ENCODE results near the gene ZNF790. TPM values are rescaled to one million over a fixed set of nuclear protein-coding genes. Genes with fewer than 3 reads are reported as not detected.

Gene ZNF790
- 5.3 and 8.5 TPM in 2 replicates for total RNA-seq (2016; rRNA removed; fragmentation: Illumina TruSeq; extraction: Trizol)
- 0.53 and 1.6 TPM in 2 replicates for total RNA-seq (2016; cell fraction: cytosol; rRNA removed; fragmentation: Illumina TruSeq; extraction: Trizol; ENCODE audit: low read depth)
- 5.9 and 7.8 TPM in 2 replicates for total RNA-seq (2016; cell fraction: insoluble cytoplasmic fraction; rRNA removed; fragmentation: Illumina TruSeq; extraction: Trizol)
- total RNA-seq (2016; cell fraction: membrane; rRNA removed; fragmentation: Illumina TruSeq; extraction: Trizol), result 2.3 and 2.4 TPM in 2 replicates
- total RNA-seq (2016; cell fraction: nucleus; rRNA removed; fragmentation: Illumina TruSeq; extraction: Trizol), result 4.9 and 8.2 TPM in 2 replicates
- polyA plus RNA-seq (2011; rRNA removed), result 1.3 and 1.4 TPM in 2 replicates
- polyA plus RNA-seq (2011; cell fraction: cytosol; rRNA removed), result 1.1 and 1.6 TPM in 2 replicates
- polyA plus RNA-seq (2011; cell fraction: nucleus; rRNA removed), result 1.00 and 1.8 TPM in 2 replicates
- 2.2 and 3.4 TPM in 2 replicates for polyA plus RNA-seq (2012)
- polyA plus RNA-seq (2016; cell fraction: cytosol; fragmentation: Illumina TruSeq; extraction: Trizol; ENCODE audit: low read depth), result 0.18 and 0.33 TPM in 2 replicates
- 3.4 TPM in 2 replicates for polyA plus RNA-seq (2016; cell fraction: insoluble cytoplasmic fraction; fragmentation: Illumina TruSeq; extraction: Trizol; ENCODE audit: low read depth)
- polyA plus RNA-seq (2016; cell fraction: membrane; fragmentation: Illumina TruSeq; extraction: Trizol; ENCODE audit: low read depth), result 0.36 and 0.84 TPM in 2 replicates
- 3.5 and 4.3 TPM in 2 replicates for polyA plus RNA-seq (2016; cell fraction: nucleus; fragmentation: Illumina TruSeq; extraction: Trizol; ENCODE audit: insufficient read depth, low read depth)
- polyA minus RNA-seq (2011; rRNA and poly(A)+ RNA removed; ENCODE audit: low replicate concordance), result 1.0 TPM in 1 of 2 replicates, not detected in the other
- polyA minus RNA-seq (2011; cell fraction: cytosol; rRNA and poly(A)+ RNA removed), result 1.5 and 2.0 TPM in 2 replicates
- 10.2 and 13.6 TPM in 2 replicates for polyA minus RNA-seq (2011; cell fraction: nucleus; rRNA and poly(A)+ RNA removed)
- percentile 67 among the genes with signal in this experiment for Bru-seq, nascent RNA
- BruChase-seq, experiment 1, labeled RNA remaining after a 6-hour chase, result percentile 53 among the genes with signal in this experiment
- BruChase-seq, experiment 2, labeled RNA remaining after a 2-hour chase, result percentile 58 among the genes with signal in this experiment
- long read RNA-seq, experiment 1, partial matches to known transcripts, result 0 of 1 reads
- long read RNA-seq, experiment 1, other reads (novel, unspliced or antisense), result 0 of 1 reads
- long read RNA-seq, experiment 2, partial matches to known transcripts, result 0 of 1 reads
- long read RNA-seq, experiment 2, other reads (novel, unspliced or antisense), result 0 of 1 reads

DNA sequence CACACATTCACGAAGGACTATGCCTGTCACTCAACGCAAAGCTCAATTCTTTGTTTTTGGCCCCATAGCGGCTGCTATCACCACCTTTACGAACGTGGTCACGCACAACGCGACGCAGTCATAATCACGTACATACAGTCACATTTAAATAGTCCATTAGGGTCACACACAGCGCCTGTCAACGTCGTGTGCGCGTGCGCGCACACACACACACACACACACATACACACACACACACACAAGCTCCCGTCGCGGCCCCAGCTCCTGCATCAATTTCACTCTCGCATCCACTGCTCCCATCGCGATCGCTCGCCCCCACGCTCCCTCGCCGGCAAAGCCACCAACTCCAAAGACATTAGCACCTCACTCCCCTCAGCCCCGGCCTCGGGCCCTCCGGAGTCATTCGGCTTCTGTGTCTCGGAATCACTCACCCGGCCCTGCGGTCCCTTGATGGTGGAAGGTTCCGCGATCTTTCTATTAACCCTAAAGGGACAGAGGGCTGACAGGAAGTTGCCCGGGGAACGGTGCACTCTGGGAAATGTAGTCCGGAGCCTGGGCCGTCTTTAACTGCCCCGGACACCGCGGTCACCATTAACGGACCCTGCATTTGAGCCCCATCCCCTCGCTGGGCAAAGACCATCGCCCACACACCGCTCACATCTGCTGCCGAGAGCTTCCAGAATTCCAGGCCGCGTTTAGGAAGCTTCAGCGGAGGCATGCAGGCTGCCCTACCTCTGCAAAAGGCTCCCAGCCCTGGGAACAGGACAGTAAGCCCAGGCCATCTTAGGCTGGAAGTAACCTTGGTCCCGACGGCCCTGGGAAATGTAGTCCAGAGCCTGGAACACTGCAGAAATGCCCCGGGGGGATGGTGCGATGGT is at the start of gene ZNF790:
Gene ZNF790, minus strand, starts transcription at position 482 of the 878 bp plus-strand sequence. CDS start 12,768 bp downstream, outside the sequence.
- Histone ChIP-seq H3K4me2 (ENCODE audit: low read depth, low read length) (peak within 1 kb of the TSS; percentile 80), H3K4me3 (replicated peaks in 1 of 3; ENCODE audit: insufficient read depth in 1 of 3, low read depth in 2 of 3, low read length in 3 of 3) (peak within 1 kb of the TSS; percentile 77 to 85 (median 84)), H3K4me1 (ENCODE audit: insufficient read depth, low read length) (peaks cover 19% of the 10 kb centered on the region), H2AFZ (ENCODE audit: low read length) (peak within 1 kb of the TSS; percentile 95), H3K79me2 (ENCODE audit: insufficient read depth, low read length) (peaks cover 8% of the 10 kb centered on the region), H4K20me1 (ENCODE audit: insufficient read depth, low read length) (no peaks in the 10 kb centered on the region), H3K9me3 (ENCODE audit: low read length) (peaks cover 30% of the 10 kb centered on the region), H3K36me3 (replicated peaks in 1 of 2; ENCODE audit: control insufficient read depth in 1 of 2, insufficient read depth in 2 of 2, low read length in 2 of 2) (peaks cover 0 to 7% of the 10 kb centered on the region in 2 experiments; a peak in 2 of 5 replicates), H3K9ac (ENCODE audit: insufficient read depth, low read depth, low read length) (peak within 1 kb of the TSS; percentile 82), H3K27me3 (ENCODE audit: control insufficient read depth in 1 of 2, insufficient read depth in 2 of 2, low read length in 2 of 2) (no peaks in the 10 kb centered on the region; a peak in 1 of 5 replicates), H3K27ac (ENCODE audit: extremely low read length, insufficient read depth, low read length) (peak within 1 kb of the TSS; percentile 86)
- POLR2A ChIA-PET, result interaction anchor here (0.7 to 3.6 kb wide), 19 partner anchors 8 to 854 kb away, joined by 3 to 169 read pairs (median 6); partner anchors contain the start of genes ZNF146, ZNF260, ZNF345 and ZNF382
- CTCF ChIA-PET (ENCODE audit: low intra/inter-chr PET ratio, low total read pairs), result no interaction called here
- DNase-seq (ENCODE audit: low spot score) (peak; percentile 89), ATAC-seq (peak; percentile 96), FAIRE-seq (peak; percentile 68)
- in situ Hi-C loops (cut with HindIII; ENCODE audit: extremely low pct_ligation_motif_present, low pct_unique_long_range_greater_than_20kb), result no loop called here
- WGBS (ENCODE audit: low lambda C conversion rate), result 0% methylated on average over 21 of the region's 56 CpGs
- BruUV-seq (replicated peaks), result no TSS peak
- intact Hi-C loops (cut with micrococcal nuclease; ENCODE audit: unreplicated experiment), result loop anchor here (1.0 to 5.0 kb wide), 3 partner anchors 12 to 266 kb away; partner anchors contain the start of genes ZNF345, ZNF529 and ZNF567
- peak; percentile 40; the same call in 1 of the 2 replicates for TF ChIP-seq ZNF879 (CRISPR knock-in tag; IDR thresholded peaks at IDR 0.05)
- TF ChIP-seq SRY (CRISPR knock-in tag; IDR thresholded peaks at IDR 0.05), result peak; percentile 78
- TF ChIP-seq THYN1 (CRISPR knock-in tag; IDR thresholded peaks at IDR 0.05; ENCODE audit: borderline replicate concordance, low read depth), result no peak
- TF ChIP-seq, protein P1, sequence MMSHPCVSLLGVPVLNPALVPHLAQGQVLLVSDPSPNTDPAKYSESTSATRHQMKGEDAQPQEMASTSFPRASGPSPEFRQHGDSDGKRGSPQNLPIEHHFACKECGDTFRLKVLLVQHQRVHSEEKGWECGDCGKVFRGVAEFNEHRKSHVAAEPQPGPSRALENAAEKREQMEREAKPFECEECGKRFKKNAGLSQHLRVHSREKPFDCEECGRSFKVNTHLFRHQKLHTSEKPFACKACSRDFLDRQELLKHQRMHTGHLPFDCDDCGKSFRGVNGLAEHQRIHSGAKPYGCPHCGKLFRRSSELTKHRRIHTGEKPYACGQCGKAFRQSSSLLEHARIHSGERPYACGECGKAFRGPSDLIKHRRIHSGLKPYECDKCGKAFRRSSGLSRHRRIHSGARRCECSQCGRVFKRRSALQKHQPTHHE (CRISPR knock-in tag; IDR thresholded peaks at IDR 0.05; ENCODE audit: borderline replicate concordance), result peak; percentile 80
- TF ChIP-seq SMAD9 (CRISPR knock-in tag; IDR thresholded peaks at IDR 0.05), result no peak
- TF ChIP-seq GATAD2A (CRISPR knock-in tag; IDR thresholded peaks at IDR 0.05), result no peak
- no peak for TF ChIP-seq SNAPC2 (CRISPR knock-in tag; IDR thresholded peaks at IDR 0.05)
- 0 out of 2 replicates have a peak, but pooled peaks have one; percentile 8 for TF ChIP-seq RXRB (CRISPR knock-in tag; IDR thresholded peaks at IDR 0.05; ENCODE audit: borderline replicate concordance)
- TF ChIP-seq ZNF501 (CRISPR knock-in tag; IDR thresholded peaks at IDR 0.05), result peak; percentile 96
- TF ChIP-seq MIER3 (CRISPR knock-in tag; IDR thresholded peaks at IDR 0.05; ENCODE audit: borderline replicate concordance), result no peak; the same call in 1 of the 2 replicates
- TF ChIP-seq, protein P2, sequence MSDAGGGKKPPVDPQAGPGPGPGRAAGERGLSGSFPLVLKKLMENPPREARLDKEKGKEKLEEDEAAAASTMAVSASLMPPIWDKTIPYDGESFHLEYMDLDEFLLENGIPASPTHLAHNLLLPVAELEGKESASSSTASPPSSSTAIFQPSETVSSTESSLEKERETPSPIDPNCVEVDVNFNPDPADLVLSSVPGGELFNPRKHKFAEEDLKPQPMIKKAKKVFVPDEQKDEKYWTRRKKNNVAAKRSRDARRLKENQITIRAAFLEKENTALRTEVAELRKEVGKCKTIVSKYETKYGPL (CRISPR knock-in tag; IDR thresholded peaks at IDR 0.05), result no peak
- TF ChIP-seq ZKSCAN5 (CRISPR knock-in tag; IDR thresholded peaks at IDR 0.05), result no peak
- peak; percentile 91 for TF ChIP-seq ELF4 (CRISPR knock-in tag; IDR thresholded peaks at IDR 0.05; ENCODE audit: borderline replicate concordance)
- 0 out of 2 replicates have a peak, but pooled peaks have one; percentile 8 for TF ChIP-seq SP5 (CRISPR knock-in tag; IDR thresholded peaks at IDR 0.05; ENCODE audit: borderline replicate concordance, low read depth)
- TF ChIP-seq HDAC1 (CRISPR knock-in tag; IDR thresholded peaks at IDR 0.05), result peak; percentile 62
- no peak for TF ChIP-seq RNF2 (conservative IDR thresholded peaks at IDR 0.05; ENCODE audit: low read depth)
- peak; percentile 83; the same call in 1 of the 2 replicates for TF ChIP-seq SALL2 (CRISPR knock-in tag; IDR thresholded peaks at IDR 0.05)
